Measurements from ENCODE around the gene ASPG.

Gene ASPG
- 0.07 to 0.24 reads per million in 2 donors for total RNA-seq

DNA sequence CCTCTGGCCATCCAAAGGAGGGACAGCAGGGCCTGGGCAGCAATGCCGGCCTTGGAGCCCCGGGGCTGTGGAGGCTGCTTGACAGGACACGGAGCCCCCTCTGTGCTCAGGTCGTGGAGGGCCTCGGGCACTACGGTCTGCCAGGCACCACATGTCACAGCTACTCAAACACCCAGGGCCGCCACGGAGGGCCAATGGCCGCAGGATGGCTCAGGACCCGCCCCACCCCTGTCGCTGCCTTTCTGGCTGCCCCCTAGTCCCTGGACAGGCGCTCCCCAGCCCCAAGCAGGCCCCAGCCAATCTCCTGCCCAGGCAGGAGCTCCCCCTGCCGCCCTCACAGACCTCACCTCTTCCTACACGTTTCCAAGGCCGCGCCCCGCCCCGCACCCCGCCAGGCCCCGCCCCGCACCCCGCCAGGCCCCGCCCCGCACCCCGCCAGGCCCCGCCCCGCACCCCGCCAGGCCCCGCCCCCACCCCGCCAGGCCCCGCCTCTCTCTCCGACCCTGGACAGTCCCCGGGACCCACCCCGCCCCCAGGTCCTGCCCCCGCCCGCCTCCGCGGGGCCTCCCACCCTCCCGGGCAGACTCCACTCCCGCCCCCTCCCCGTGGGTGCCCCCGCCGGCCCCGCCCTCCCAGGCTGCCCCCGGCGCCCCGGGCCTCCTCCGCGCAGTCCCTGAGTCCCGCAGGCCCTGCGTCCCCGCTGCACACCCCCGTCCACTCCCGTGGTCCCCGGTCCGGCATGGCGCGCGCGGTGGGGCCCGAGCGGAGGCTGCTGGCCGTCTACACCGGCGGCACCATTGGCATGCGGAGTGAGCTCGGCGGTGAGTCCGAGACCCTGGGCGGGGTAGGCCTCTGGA, at the start of gene ASPG:
TSS of gene ASPG (plus strand) at position 669 of the 857 bp plus-strand sequence. CDS start at position 740, 71 bp downstream.
- no peak for DNase-seq

DNA sequence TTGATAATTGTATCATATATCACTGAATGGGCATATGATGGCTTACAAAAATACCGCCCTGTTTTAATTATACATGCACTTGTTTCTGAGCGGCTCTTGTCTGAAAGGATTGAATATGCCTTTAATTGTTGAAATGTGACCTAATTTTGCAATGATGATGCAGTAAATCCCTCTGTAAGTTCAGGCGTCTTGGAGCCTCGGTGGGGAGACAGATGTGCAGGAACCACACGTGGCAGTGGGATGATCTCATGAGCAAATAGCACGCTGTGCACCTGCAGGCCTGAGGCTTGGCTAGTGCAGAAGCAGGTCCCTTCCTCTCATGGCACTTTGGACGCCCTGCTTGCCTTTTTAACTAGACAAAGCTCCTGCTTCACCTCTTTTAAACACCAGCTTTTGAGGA, 49.3 kb upstream of the ASPG start:
- no peak for DNase-seq

DNA sequence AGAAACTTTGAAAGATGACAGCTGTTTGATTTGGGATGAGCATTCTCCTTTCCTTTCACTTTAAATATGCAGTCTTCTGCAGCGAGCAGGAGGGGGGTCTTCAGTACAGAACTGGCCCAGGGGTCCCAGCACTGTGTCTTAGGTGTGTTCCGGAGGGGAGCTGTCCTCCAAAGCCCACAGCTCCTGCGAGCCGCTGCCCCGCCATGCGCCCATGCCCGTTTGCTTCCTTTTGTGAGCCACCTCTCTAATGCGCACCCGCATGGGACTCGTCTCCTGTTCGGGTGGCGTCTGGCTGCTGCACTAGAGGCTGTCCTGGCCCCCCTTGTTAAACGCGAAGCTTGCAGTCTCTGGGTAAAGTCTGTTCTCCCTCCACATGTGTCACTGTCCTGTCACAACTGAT, 48.4 kb upstream of the ASPG start:
- no peak for DNase-seq

DNA sequence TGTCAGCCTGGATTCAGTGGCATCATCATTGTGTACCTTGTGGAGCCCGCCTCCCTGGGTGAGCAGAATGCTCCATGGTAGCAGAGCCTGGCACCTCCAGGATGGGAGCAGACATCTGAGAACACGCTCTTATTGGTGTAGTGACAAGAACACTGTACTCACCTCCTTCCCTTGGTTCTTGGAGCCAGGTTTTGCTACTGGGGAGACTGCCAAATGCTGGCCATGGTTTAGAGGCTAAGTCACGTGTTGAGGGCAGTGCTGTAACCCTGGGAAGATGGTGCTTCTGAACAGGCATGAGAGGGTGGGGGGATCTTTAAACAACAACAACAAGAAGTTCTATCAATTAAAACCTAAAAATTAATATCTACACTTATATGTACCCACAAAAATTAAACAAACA, 47.6 kb upstream of the ASPG start:
- DNase-seq, result no peak

DNA sequence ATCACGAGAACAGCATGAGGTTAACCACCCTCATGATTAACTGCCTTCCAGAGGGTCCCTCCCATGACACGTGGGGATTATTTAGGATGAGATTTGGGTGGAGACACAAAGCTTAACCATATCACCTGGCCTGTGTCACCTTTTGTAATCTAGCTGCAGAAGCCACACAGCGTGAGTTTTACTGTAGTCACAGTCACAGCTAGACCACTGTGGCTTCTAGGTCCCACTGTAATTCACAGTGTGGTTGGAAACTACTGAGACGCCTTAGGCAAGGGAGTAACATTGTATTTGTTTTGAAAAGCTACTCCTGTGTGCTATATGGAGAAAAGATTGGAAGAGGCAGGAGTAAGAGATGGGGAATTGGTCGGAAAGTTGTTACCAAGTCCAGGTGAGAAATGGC, 46.3 kb upstream of the ASPG start:
- no peak for DNase-seq

DNA sequence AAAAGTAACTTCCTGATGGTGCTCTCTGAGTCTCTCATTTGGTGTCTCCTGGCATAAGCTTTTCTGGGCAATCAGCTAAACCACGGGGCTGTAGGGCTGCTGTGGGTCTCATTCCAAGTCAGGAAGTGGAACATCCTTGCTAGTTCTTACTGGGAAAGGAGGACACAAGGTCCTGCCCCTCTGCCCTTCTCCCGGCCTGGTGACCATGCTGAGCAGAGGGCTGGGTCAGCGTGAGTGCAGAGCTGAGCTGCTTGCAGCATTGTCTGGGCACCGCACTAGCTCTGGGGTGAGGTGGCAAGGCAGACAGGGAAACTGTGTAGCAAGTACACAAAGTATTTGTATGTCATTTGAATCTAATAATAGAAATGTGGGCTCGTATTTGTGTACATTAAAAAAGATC, 45.0 kb upstream of the ASPG start:
- no peak for DNase-seq

DNA sequence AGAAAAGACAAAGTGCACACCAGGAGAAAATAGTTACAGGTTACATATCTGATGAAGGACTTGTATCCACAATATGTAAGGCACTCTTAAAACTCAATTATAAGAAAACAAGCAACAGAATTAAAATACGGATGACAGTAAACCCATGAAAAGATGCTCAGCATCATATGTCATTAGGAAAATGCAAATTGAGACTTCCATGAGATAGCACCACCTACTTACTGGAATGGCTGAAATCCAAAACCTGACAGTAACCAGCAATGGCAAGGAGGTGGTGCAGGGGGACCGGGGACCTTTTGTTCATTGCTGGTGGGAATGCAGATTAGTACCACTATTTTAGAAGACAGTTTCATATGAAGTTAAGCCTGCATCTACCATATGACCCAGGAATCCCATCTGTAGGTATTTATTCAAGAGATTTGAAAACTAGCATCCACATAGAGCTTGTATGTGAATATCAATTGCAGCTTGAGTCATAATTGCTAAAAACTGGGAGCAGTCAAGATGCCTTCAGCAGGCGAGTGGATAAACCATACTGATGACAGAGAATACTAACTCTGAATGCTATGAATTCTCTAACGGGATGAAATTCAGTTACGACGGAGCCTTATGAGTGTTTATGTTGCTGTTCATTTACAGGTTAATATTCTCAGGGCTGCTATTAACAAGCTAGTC, 43.9 kb upstream of the ASPG start:
- DNase-seq, result no peak

DNA sequence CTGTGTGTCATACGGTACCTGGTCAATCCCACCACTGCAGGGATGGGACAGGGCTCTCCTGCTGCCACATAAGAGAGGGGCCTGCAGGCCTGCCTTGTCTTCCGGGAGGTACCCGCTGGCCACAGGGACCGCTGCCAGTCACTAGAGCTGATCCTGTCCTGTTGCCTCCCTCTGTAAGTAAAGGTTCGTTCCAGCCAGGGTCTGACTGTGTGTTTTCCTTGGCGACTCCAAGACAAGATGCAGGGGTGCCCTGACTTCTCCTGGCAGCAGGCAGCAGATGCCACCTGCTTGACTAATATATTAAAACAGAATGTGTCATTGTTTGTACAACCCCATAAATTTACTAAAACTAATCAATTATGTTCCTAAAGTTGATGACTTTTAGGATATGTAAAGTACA, 41.5 kb upstream of the ASPG start:
- DNase-seq, result no peak

DNA sequence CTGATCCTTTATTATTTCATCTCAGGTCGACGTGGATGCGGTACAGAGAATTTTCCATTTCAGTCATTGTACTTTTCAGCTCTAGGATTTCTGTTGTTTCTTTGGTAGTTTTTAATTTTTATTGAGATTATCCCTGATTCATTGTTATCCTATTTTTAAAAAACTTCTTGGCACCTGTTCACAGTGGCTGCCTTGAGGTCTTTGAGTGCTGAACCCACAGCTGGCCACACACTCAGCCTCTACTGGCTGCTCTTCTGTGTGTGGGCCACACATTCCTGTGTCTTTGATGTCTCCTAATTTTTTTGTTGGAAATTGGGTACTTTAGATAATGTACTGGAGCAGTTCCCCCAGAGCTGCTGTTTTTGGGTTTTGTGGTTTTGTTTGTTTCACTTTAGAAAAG, 37.7 kb upstream of the ASPG start:
- DNase-seq, result no peak

DNA sequence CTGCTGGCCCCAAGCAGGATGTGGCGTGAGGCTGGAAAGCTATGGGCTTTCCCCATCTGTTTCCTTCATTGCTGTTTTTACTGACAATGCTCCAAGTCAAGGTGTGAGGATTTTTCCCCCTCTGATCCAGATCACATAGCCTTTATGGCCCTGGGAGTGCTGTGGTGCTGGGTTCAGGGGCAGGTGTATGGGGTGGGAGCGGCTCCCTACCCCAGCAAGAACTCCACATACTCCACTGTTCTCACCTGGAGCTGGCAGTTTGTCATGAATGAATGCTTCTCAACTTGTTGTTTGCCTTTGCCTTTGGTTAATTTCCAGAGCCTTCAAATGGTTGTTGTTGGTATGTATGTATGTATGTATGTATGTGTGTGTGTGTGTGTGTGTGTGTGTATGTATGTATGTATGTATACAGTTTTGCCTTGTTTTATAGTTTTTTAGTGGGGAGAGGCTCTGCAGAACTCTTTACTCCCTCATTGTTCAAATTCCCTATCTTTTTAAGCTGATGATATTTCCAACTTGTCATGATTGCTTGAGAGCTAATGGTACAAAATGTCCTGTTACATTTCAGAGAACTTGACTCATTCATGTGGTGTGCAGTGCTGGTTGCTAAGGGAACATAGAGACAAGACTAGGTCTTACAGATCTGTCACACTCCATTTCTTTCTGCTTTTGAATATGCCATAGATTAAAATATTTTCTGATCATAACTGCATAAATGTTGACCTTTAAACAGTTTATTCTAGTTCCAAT, 36.6 kb upstream of the ASPG start:
- no peak for DNase-seq

DNA sequence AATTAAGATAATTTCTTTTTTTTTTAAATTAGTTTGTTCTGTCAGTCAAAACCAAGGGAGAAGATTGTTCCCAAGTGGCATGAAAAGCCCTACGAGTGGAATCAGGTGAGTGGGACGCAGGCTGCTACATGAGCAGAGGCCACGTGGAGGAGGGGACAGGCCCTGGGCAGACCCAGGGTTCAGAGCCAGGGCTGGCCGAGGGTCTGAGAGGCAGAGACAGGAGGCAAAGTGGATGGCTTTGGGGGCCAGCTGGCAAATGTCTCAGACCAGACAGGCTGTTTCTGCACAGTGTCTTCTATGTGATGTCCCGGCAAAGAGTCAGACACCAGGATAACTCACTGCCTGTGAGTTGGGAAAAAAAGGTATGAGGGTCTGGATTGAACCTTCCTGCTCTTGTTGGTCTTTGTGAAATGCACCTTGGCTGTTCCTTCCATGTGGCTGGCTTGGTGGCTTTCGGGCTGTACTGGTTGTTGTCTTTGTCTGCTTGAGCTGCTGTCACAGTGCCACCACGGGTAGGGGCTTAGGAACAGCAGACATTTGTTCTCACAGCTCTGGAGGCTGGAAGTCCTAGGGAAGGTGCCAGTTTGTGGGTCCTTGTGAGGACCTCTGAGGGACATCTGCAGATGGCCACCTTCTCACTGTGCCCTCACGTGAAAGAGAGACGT, 35.8 kb upstream of the ASPG start:
- no peak for DNase-seq

DNA sequence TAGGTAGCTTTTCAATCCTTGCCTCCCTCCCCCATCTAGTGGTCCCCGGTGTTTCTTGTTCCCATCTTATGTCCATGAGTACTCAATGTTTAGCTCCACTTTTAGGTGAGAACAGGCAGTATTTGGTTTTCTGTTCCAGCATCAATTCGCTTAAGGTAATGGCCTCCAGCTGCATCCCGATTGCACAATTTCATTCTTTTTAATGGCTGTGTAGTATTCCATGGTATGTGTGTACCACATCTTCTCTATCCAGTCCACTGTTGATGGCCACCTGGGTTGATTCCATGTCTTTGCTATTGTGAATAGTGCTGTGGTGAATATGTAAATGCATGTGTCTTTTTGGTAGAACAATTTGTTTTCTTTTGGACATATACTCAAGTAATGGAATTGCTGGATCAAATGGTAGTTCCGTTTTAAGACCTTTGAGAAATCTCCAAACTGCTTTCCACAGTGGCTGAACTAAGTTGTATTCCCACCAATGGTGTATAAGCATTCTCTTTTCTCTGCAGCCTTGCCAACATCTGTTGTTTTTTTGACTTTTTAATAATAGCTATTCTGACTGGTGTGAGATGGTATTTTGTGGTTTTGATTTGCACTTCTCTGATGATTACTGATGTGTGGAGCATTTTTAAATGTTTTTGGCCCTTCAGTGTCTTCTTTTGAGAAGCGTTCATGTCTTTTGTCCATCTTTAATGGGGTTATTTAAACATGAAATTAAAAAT, 34.2 kb upstream of the ASPG start:
- no peak for DNase-seq

DNA sequence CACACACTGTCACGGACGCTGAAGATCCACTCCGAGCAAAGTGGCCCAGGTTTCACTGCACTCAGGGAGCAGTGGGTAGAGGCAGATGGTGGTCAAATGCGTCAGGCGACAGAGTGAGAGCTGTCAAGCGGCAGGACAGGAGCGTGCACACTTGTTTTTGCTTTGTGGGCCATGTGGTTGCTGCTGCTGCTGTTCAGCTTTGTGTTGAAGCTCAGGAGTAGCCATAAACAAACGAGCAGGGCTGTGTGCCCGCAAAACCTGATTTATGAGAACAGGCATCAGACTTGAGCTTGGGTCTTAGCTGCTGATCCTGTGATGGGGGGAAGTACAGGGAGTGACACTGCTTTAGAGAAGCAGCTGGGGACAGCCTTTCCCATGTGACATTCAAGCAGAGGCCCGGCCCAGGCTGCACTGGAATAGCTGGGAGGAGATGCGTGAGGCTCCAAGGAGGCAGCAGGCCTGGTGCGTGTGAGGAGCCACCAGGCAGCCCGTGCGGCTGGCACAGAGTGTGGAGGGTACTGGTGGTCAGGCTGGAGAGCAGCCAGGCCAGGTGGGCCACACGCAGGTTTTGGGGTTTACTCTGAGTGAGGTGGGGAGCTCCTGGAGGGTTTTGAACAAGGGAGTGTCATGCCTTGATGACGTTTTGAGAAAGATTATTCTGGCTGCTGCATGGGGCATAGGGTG, 31.1 kb upstream of the ASPG start:
- no peak for DNase-seq

DNA sequence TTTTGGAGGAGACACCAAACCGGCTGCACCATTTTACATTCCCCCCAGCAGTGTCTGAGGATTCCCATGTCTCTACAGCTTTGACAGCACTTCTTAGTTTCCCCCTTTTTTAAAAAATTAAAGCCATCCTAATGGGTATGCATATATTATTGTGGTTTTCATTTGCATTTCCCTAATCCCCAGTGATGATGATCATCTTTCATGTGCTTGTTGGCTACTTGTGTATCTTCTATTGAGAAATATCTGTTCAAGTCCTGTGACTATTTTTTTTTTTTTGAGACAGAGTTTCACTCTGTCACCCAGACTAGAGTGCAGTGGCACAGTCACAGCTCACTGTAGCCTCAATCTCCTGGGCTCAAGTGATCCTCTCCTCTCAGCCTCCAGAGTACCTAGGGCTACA, 23.2 kb upstream of the ASPG start:
- DNase-seq, result no peak

DNA sequence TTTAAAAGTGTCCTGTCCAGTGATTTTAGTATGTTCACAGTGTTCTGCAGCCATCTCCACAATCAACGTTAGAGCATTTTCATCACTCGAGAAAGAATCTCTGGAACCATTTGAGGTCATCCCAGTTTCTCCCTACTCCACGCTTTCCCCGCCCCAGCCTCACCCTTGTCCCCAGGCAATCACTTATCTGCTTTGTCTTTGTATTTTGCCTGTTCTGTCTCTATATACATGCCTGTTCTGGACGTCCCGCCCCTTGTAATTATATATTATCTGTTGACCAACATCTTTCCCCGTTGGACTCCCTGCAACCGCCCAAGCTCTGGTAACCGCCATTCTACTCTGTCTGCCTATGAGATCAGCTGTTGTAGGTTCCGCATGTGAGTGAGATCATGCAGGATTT, 21.5 kb upstream of the ASPG start:
- no peak for DNase-seq

DNA sequence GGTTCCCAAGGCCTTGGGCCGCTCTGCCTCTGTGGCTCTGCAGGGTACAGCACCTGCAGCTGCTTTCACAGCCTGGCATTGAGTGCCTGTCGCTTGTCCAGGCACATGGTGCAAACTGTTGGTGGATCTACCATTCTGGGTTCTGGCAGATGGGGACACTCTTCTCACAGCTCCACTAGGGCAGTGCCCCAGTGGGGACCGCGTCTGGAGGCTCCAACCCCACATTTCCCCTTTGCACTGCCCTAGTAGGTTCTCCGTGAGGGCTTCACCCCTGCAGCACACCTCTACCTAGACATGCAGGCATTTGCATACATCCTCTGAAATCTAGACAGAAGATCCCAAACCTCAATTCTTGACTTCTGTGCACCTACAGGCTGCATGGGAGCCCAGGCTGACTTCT, 19.2 kb upstream of the ASPG start:
- DNase-seq, result no peak

DNA sequence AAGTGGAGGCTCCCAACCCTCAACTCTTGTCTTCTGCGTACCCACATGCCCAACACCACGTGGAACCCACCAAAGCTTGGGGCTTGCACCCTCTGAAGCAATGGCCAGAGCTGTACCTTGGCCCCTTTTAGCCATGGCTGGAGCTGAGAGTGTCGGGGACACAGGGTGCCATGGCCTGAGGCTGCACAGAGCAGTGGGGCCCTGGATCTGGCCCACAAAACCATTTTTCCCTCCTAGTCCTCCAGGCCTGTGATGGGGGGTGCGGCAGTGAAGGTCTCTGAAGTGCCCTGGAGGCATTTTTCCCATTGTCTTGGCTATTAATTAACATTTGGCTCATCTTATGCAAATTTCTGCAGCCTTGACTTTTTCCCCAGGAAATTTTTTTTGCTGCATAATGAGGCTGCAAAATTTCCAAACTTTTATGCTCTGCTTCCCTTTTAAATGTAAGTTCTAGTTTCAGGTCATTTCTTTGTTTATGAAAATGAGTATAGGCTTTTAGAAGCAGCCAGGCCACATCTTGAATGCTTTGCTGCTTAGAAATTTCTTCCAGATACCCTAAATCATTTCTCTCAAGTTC, 18.7 kb upstream of the ASPG start:
- DNase-seq, result no peak

DNA sequence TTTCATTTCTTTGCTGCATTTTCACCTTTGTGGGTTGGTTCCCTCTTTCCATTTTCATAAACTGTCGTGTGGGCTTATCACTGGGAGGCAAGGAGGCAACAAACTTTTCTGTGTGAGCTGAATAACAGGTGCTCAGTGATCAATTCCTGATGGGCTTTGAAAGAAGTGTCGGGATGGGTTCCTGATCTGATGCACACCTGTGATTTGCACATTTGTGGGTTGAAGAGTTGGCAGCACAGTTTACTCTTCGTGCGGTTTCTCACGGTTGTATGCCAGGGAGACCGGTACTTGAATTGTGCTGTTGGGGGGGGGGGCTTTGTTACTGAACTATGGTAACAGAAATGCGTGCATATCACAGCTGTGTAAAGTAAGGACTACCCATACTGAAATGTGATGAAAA, 16.0 kb upstream of the ASPG start:
- no peak for DNase-seq

DNA sequence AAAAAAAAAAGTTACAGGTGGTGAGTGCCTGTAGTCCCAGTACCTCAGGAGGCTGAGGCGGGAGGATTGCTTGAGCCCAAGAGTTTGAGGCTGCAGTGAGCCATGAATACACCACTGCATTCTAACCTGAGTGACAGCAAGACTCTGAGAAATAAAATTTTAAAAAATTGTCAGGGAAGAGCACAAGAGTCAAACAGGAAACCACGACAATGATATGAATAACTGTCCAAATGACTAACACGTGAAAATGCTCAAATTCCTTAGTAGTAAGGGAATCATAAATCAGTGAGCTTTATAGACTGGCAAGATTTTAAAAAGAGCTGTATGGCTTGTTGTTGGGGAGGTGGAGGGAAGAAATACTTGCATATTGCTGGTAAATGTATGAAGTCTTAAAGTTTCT, 12.9 kb upstream of the ASPG start:
- no peak for DNase-seq

DNA sequence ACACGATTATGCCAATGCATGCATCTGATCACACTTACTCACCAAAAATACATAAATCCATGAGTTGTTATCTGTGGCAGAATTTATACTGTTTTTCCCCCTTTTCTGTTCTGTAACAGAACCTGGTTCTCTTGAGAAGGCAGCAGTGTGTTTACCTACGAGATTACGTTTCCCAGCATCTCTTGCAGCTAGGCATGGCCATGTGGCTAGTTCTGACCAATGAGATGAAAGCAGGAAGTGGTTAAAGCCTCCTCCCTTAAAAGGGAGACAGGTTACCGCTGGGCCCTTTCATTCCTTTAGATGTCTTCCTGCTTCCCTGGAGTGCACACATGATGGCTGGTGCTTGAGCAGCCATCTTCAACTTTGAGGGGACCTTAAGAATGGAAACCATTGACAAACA, 11.7 kb upstream of the ASPG start:
- no peak for DNase-seq

DNA sequence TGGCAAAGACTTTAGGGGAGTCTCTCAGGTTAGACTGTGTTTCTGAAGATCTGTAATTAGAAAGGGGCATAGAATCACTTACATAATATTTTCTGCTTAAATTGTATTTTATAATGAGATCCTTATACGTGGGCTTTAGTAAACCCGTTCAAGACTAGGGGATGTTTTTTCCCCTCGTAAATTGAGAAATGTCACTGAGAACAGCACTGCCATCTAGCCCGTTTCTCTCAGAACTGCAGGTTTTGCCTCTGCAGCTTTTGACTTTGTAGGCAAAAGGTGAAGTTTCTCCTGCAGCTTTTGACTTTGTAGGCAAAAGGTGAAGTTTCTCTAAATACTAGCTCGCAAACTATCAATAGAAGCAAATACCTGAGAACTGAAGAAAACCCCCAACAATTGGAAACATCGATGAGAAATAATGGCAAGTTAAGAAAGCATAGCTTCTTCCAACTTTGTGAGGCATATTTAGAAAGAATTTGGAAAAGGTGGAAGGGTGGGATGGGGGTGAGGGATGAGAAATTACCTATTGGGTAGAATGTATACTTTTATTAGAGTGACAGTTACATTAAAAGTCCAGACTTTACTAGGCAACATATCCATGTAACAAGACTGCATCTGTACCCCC, 9.9 kb upstream of the ASPG start:
- DNase-seq, result no peak

All from T-helper 9 cell (primary cell).